Lower leg skin (tissue), 3 donors: ENCODE data around the gene UNC119.

Experiments
- CTCF ChIP-seq, 3 donors: fragments of 450-650 bp; IDR thresholded peaks; one replicate each; pipeline ENCODE4 v1.5.1; 2016; ENCODE audit warnings: antibody characterized with exemption in 3 of 3, mild to moderate bottlenecking in 3 of 3, moderate library complexity in 2 of 3
- POLR2A ChIP-seq, 2 donors: fragments of 450-650 bp; IDR thresholded peaks; one replicate each; pipeline ENCODE4 v1.6.1; 2016 to 2017; ENCODE audit warnings: antibody characterized with exemption in 2 of 2, mild to moderate bottlenecking in 1 of 2, moderate library complexity in 1 of 2

- TF ChIP-seq CTCF (IDR thresholded peaks at IDR 0.05) (no peak), POLR2A (IDR thresholded peaks at IDR 0.05) (no peak)
These were observed 1.6 kb downstream of the UNC119 start for GRCh38 chr17:28550858-28551257.
